Fibroblast of skin of left quadriceps (primary cell): ENCODE data around the gene MEGF11.

Experiments
- DNase-seq, 2 experiments: peaks; one replicate each; pipeline ENCODE4 v3.0.0-alpha.2; 2013; ENCODE audit warnings: low read depth in 2 of 2

MEGF11 gene

DNA sequence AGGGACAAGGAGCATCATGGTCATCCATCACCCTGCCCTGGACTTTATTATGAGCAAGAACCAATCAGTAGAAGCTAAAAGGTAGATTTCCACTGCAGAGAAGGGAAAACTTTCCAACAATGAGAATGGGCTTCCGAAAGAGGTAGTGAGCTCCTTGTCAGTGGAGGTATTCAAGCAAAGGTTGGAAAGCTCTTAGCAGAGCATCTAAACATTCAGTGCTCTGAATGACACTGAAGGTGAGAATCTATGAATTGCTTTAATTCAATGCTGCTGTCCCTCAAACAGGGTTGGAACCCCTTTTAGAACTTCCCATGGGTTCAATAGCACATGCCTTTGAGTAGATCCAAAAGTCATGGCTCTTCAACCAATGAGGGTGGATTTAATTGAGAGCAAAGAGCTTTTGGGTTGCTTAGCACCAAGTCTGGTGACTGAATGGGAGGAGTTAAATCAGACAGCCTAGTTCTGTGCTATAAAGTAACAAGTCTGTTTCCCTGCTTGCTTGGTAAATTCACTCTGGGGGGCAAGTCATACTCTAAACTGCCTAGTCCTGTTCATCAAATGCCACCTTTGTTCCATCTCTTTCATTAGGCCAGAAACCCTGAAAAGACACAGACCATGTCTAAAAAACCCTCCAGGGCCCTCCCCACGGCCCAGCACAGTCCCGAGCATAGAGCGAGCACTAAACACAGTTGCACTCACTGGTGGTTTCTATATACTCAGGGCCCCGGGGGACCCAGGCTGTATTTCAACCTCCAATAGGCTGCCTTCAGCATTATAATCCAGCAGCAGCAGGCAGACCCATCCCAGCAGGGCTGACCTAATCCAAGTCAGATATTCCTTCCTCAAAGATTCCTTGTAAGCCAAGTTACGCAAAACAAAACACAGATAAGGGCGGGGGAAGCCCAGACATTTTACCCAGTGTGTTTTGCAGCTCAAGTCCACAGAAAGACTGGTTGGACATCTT is 161.2 kb downstream of the MEGF11 start:
- no peak for DNase-seq

GRCh38 chr15:66089509-66089908 is 164.0 kb downstream of the MEGF11 start:
- no peak for DNase-seq

GRCh38 chr15:66089049-66089448 is 164.5 kb downstream of the MEGF11 start:
- no peak for DNase-seq

GRCh38 chr15:66085128-66085527 is 168.4 kb downstream of the MEGF11 start:
- no peak for DNase-seq

- DNase-seq: no peak
Observed at GRCh38 chr15:66084704-66085103, 168.8 kb downstream of the MEGF11 start.

GRCh38 chr15:66080717-66081398 is 172.7 kb downstream of the MEGF11 start:
- DNase-seq: peak; percentile 12 to 27

- DNase-seq: no peak
Observed at GRCh38 chr15:66078929-66079275, 174.6 kb downstream of the MEGF11 start.

DNA sequence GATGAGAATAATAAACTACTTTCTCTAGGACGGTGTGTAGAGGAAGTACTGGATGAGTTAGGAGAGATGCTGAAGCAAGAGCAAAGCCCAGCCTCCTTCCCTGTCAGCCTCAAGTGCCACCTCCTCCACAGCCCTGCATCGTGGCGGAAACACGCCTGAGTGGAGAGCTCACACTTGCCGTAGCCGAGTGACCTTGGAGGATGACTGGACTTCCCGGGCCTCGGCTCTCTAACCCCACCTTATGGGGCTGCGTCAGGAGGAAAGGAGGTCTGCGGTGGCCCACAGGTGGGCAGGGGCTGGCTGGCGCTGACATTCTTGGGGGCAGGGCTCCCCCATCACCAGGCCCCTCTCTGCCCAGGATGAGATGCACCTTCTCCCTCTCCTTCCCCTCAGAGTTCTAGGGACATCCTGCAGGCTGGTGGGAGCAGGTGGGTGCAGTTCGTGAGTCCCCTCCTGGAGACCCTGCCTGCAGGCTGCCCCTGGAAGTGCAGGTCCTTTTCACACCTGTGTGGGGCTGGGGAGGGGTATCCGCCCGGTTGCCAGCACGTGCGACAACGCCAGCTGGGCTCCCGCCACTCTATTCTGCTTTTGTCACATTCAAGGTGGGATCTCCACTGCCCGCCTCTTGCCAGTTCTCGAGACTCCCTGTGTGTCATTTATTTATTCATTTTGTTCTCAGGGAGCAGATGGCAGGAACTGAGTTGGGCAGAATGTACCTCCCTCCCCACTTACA is 175.2 kb downstream of the MEGF11 start:
- no peak for DNase-seq

- no peak for DNase-seq
Observed at GRCh38 chr15:66077320-66077663, 176.3 kb downstream of the MEGF11 start.

- DNase-seq: no peak
Observed at GRCh38 chr15:66076591-66077319, 176.8 kb downstream of the MEGF11 start.

DNA sequence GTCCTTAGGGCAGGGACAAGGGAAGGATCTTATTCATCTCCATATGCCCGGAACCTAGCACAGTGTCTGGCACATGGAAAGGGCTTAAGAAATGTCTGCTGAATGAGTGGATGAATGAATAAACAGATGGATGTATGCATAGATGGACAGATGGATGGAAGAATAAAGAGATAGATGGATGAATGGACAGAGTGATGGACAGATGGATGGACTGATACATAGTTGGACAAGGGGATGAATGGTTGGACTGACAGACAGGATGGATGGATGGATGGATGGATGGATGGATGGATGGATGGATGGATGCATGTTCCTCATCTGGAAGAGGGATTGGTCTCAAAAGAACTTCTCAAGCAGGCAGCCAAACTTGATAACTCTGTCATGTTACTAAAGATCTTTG is 177.6 kb downstream of the MEGF11 start:
- DNase-seq: no peak

DNA sequence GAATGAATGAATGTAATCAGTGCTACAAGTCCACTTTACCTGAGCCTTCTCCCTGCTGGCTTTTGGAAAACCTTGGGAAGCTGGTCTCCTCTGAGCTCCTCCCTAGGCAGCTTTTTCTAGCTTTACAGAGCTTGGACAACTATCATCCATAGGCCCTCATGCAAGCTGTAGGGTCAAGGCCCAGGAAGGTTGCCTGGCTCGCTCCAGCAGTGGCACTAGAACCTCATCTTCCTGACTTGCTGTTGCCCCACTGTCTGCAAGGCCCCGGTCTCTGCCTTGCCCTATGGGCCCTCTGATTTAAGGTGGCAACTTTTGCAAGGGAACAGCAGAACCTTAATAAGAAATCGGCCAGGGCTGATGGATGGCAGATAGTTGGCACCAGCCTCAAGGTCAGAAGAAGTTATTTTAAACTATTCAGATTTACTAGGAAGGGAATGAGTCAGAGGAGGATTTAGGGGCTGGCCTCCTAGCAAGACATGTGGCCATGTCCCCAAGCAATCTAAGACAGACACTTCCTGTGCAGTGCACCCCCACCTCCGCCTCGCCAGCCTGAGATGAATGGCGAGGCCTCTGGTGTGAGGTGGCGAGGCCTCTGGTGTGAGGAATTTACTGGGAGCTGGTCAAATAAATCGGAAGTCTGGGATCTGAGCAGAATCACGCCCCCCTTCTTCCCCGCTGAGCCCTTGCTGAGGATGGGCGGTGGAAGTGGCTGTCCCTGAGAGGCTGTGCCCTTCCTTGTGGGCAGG is 180.8 kb downstream of the MEGF11 start:
- no peak for DNase-seq

DNA sequence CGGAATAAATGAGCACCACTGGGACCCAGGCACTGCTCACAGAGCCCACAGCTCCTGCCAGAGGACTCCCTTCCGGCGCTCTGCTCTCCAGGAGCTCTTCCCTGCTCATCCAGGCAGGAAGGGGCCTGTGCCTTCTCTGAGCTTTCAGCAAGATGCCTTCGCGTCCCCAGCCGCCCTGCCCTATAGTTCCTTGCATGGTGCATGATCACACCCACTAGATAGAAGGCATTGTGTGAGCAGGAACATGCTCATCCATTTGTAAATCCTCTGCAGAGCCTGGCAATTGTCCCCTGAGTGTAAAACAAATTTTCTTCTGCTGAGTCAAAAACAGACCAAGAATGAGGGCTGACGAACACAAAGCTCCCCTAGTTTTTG is 181.6 kb downstream of the MEGF11 start:
- no peak for DNase-seq

GRCh38 chr15:66071160-66071920 is 182.2 kb downstream of the MEGF11 start:
- DNase-seq: no peak

- no peak for DNase-seq
Observed at GRCh38 chr15:66070220-66070934, 183.2 kb downstream of the MEGF11 start.

GRCh38 chr15:66069751-66070150 is 183.8 kb downstream of the MEGF11 start:
- DNase-seq: no peak

DNA sequence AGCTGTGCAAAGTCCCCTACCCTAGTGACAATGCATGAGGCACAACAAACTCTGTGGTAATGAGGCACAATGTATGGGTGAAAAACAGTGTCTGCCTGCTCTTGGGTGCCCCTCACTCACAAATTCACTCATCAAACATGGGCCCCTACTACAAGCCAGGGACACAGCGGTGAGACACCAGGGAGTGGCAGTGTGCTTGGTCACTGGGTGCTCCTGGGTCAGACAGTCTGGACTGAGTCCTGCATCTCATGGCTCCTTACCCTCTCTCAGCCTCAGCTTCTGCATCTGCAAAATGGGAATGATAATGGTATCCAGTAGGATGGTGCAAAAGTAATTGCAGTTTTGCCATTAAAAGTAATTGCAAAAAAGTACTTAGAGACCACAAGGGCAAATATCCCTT is 184.7 kb downstream of the MEGF11 start:
- no peak for DNase-seq

- no peak for DNase-seq
Observed at GRCh38 chr15:66067687-66068086, 185.9 kb downstream of the MEGF11 start.

GRCh38 chr15:66066481-66066880 is 187.1 kb downstream of the MEGF11 start:
- DNase-seq: no peak

- DNase-seq: no peak
Observed at GRCh38 chr15:66066005-66066404, 187.5 kb downstream of the MEGF11 start.
